GM12872 (cell line): ENCODE results near the gene ANXA3.

Experiments used
- TF ChIP-seq, protein P1 (sequence below): IDR thresholded peaks from 3 replicates; pipeline ENCODE4 v1.5.1; 2011; ENCODE audit warnings: low read depth, mild to moderate bottlenecking, low read length, moderate library complexity; ENCODE audit not compliant: insufficient read depth

Gene ANXA3

DNA sequence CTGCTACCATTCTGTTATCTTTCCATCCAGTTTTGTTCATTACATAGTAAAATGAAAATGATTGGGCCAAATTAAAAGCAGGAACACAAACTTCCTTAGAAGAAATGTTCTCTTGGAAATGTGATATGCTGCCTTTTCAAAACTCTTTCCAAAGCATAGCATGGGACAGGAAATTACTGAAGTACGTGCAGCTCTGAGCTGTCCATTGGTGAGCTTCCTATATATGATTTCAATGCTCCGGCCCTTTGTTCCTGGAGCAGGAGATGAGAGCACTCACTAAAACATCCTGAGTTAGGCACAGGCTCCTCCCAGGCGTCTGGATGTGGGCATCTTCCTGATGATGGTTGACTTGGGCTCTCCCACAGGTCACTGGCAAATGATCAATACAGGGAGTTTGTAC lies 33.0 kb upstream of the ANXA3 start:
- TF ChIP-seq, protein P1, sequence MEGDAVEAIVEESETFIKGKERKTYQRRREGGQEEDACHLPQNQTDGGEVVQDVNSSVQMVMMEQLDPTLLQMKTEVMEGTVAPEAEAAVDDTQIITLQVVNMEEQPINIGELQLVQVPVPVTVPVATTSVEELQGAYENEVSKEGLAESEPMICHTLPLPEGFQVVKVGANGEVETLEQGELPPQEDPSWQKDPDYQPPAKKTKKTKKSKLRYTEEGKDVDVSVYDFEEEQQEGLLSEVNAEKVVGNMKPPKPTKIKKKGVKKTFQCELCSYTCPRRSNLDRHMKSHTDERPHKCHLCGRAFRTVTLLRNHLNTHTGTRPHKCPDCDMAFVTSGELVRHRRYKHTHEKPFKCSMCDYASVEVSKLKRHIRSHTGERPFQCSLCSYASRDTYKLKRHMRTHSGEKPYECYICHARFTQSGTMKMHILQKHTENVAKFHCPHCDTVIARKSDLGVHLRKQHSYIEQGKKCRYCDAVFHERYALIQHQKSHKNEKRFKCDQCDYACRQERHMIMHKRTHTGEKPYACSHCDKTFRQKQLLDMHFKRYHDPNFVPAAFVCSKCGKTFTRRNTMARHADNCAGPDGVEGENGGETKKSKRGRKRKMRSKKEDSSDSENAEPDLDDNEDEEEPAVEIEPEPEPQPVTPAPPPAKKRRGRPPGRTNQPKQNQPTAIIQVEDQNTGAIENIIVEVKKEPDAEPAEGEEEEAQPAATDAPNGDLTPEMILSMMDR, result no peak

DNA sequence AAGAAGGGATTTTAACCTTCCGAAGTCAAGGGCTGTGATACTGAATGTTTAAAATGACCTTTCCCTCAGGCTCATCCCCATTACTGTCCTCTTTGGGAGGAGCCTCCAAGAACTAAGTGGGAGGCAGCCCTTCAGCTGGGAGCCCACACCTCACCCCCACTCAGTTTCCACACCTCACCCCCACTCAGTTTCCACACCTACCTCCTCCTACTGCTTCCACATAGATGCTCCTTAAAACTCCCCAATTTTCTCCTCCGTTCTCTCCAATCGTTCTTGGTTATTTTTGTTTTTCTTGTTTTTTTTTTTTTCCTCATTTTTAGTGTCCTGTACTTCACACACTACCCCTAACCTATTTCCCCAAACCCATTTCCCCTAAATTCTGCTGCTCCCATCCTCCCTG lies 31.6 kb upstream of the ANXA3 start:
- TF ChIP-seq, protein P1, result no peak

DNA sequence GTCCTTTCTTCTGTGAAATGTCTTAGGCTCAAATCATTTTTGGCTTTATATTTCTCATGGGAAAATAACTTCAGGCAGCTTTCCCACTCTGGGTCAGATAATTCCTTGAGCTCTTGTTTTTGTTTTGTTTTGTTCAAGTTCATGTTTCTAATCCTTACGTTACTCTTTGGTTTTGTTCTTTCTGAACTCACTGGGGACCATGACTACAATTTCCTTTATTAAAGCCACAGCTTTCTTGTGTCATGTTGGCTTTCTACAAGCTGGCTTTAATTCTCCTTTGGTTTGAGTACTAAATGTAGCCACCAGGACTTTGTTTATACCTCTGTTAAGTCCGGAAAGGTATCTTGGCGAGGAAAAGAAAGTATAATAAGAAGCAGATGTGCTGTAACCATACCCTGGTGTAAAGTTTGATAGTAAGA lies 30.8 kb upstream of the ANXA3 start:
- TF ChIP-seq, protein P1, result no peak

DNA sequence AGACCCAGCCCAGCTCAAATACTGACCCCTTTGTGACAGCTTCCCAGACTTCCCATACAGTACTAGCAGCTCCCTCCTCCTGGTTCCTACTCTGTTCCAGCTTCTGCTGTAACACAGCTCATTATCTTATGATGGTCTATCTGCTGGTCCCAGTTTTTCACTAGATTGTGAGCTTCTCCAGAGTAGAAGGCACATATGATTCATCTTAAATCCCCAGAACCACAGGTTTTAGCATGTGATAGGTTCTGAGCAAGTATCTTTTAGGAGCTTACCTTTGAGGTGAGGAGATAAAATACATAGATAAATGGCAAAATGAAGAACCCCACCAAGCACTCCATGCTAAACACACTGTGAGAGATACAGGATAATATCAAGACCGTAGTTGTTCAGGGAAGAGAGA lies 27.6 kb upstream of the ANXA3 start:
- TF ChIP-seq, protein P1, result no peak

DNA sequence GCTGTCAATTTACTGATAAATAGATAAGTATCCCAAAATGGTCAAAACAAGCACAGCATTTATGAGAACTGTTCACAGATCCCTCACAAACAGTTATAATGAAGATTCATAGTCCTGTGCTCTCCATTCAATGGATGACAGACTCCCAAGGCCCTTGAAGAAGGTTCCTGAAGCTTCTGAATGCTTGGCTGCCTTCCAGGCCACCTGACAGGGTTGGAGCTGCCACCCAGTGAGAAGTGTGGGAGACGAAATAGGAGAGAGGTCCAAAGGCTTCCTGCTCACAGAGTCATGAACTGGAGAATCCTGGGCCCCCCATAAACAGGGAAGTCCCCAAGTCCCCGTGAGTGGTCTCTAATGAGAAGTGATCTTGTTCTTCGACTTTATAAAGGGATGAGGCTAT lies 26.0 kb upstream of the ANXA3 start:
- TF ChIP-seq, protein P1, result no peak

DNA sequence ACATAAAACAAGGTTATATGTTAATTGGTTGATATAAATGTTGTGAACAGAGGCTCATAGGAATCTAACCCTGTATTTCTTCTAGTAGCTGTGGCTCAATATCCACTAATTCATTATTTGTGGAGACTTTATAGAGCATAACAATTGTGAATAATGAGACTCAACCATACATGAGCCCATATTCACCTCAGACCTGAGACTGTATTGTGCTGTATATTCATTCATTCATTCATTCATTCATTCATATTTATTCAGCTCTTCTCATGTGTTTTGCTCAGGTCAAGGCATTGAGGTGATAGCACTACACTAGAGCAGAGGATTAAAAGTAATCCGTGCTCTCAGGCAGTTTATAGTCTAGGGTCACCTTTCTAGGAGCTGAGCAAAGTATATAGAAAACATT lies 24.5 kb upstream of the ANXA3 start:
- TF ChIP-seq, protein P1, result no peak

DNA sequence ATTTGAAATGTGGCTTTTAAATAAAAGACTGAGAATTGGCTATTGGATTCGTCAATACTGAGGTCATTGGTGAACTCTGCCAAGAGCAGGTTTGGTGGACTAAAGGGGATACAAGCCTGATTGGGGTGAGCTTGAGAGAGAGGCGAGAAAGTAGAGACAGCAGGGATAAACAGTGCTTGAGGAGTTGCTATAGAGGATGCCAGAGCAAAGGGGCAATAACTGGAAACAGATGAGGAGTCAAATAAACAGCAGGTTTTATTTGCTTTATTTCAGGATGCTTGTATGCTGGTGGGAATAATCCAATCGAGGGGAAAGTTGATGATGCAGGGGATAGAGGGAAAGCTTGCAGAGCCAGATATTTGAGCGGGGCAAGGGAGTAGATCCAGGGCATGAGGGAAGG lies 24.0 kb upstream of the ANXA3 start:
- TF ChIP-seq, protein P1, result no peak

DNA sequence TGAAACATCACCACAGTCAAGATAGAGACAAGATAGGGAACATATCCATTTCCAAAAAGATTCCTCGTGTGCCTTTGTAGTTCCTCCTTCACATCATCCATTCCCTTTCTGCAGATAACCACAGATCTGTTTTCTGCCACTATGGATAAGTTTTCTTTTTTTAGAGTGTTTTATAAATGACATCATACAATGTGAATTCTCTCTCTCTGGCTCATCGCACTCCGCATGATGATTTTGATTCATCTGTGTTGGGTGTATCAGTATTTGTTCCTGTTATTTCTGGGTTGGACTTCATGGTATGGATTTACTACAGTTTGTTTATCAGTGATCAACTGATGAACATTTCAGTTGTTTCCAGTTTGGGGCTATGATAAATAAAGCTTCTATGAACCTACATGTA lies 23.2 kb upstream of the ANXA3 start:
- TF ChIP-seq, protein P1, result no peak
